Subcutaneous adipose tissue (tissue), 4 donors: ENCODE results near the gene PHF5A. TPM values are rescaled to one million over a fixed set of nuclear protein-coding genes. Genes with fewer than 3 reads are reported as not detected.

ENCODE experiments used
- CTCF ChIP-seq: fragments of 450-650 bp; IDR thresholded peaks from one replicate; pipeline ENCODE4 v1.5.1; 2016; ENCODE audit warnings: low read depth, mild to moderate bottlenecking, control low read depth, antibody characterized with exemption, moderate library complexity
- total RNA-seq, 4 donors: library from RNA; depleted of rRNA; stranded (reverse); fragments of >200 nt; gene quantifications; one replicate each; pipeline ENCODE4 v1.1.0, GENCODE V29; 2016

The PHF5A gene
- total RNA-seq, 4 donors from 2014 or later: 17.3 to 48.4 (median 34.6) TPM

GRCh38 chr22:41411021-41411851 is 57.3 kb downstream of the PHF5A start:
- TF ChIP-seq CTCF: no peak

- TF ChIP-seq CTCF: no peak
Observed at GRCh38 chr22:41410311-41410751, 58.2 kb downstream of the PHF5A start.

Other genes starting within 250 kb of the PHF5A start
- gene CHADL, start 227.8 kb downstream of the PHF5A start, total RNA-seq: 1 to 10 TPM in 2 of 4 donors, under 1 TPM in 1, not detected in 1; 0.85 to 3.4 (median 2.0) TPM
- 10 to 100 TPM; 21.0 to 32.8 (median 28.4) TPM for gene RANGAP1, start 182.5 kb downstream of the PHF5A start, total RNA-seq
- gene ZC3H7B, start 167.2 kb downstream of the PHF5A start, total RNA-seq: 10 to 100 TPM; 14.4 to 52.6 (median 21.1) TPM
- 10 to 100 TPM; 12.1 to 30.1 (median 18.5) TPM for gene TEF, start 86.8 kb downstream of the PHF5A start, total RNA-seq
- gene TOB2, start 21.9 kb downstream of the PHF5A start, total RNA-seq: 10 to 100 TPM; 35.5 to 80.6 (median 43.9) TPM
- 100 to 1,000 TPM in 1 of 4 donors, 10 to 100 TPM in 3; 78.7 to 218 (median 90.0) TPM for gene ACO2, start 425 bp upstream of the PHF5A start, total RNA-seq
- gene POLR3H, start 75.8 kb upstream of the PHF5A start, total RNA-seq: 10 to 100 TPM; 10.2 to 30.3 (median 19.9) TPM
- gene CSDC2, start 92.3 kb upstream of the PHF5A start, total RNA-seq: under 1 TPM in 2 of 4 donors, not detected in 2; 0.22 to 0.51 TPM
- gene PMM1, start 121.1 kb upstream of the PHF5A start, total RNA-seq: 100 to 1,000 TPM in 1 of 4 donors, 10 to 100 TPM in 3; 38.6 to 182 (median 81.7) TPM
- 10 to 100 TPM in 3 of 4 donors, 1 to 10 TPM in 1; 9.2 to 29.0 (median 17.8) TPM for gene DESI1, start 152.4 kb upstream of the PHF5A start, total RNA-seq
- 100 to 1,000 TPM; 151 to 186 (median 169) TPM for gene XRCC6, start 152.6 kb upstream of the PHF5A start, total RNA-seq
- gene SNU13, start 220.2 kb upstream of the PHF5A start, total RNA-seq: 100 to 1,000 TPM in 1 of 4 donors, 10 to 100 TPM in 3; 65.2 to 106 (median 88.6) TPM
- gene MEI1, start 230.8 kb upstream of the PHF5A start, total RNA-seq: 10 to 100 TPM in 2 of 4 donors, 1 to 10 TPM in 1, under 1 TPM in 1; 0.16 to 13.6 (median 6.3) TPM